Heart right ventricle (tissue), 16 donors: Measurements from ENCODE around the gene MUC3A. TPM values are rescaled to one million over a fixed set of nuclear protein-coding genes. Genes with fewer than 3 reads are reported as not detected.

Experiments
- ATAC-seq, 8 donors: fragments of 200-7000 bp; cut with Tn5 transposase; one replicate each; pipeline ENCODE4 v1.9.1; 2020; ENCODE audit warnings: mild to moderate bottlenecking in 8 of 8, moderate library complexity in 8 of 8, moderate number of reproducible peaks in 1 of 8
- DNase-seq, 2 donors: peaks; one replicate each; pipeline ENCODE4 v3.0.0-alpha.2; 2020
- H3K27ac ChIP-seq, 10 donors: fragments of 200-600 bp; sonication (generic) in 2 of 10; one replicate each; pipeline versions ENCODE4 v1.5.0 to v1.8.0; 2020 to 2022; ENCODE audit warnings: mild to moderate bottlenecking in 3 of 10
- H3K27me3 ChIP-seq, 7 donors: fragments of 200-600 bp; one replicate each; pipeline ENCODE4 v1.8.0; 2021 to 2022; ENCODE audit warnings: mild to moderate bottlenecking in 2 of 7
- H3K36me3 ChIP-seq, 9 donors: fragments of 200-600 bp; sonication (generic) in 1 of 9; one replicate each; pipeline versions ENCODE4 v1.5.0 to v1.8.0; 2020 to 2022; ENCODE audit warnings: mild to moderate bottlenecking in 2 of 9
- H3K4me1 ChIP-seq, 9 donors: fragments of 200-600 bp; sonication (generic) in 1 of 9; one replicate each; pipeline versions ENCODE4 v1.5.0 to v1.8.0; 2020 to 2022; ENCODE audit warnings: mild to moderate bottlenecking in 4 of 9
- H3K4me3 ChIP-seq, 10 donors: fragments of 200-600 bp; sonication (generic) in 2 of 10; one replicate each; pipeline versions ENCODE4 v1.5.0 to v1.8.0; 2020 to 2022; ENCODE audit warnings: mild to moderate bottlenecking in 7 of 10, moderate library complexity in 2 of 10
- H3K9me3 ChIP-seq, 11 donors: fragments of 200-600 bp in 10 of 11; sonication (generic) in 2 of 11; one replicate each; pipeline versions ENCODE4 v1.5.0 to v1.8.0; 2013 to 2022; ENCODE audit warnings: mild to moderate bottlenecking in 2 of 11, control low read depth in 1 of 11, moderate library complexity in 1 of 11
- CTCF ChIP-seq, 9 donors: fragments of 200-600 bp; sonication (generic) in 2 of 9; IDR thresholded peaks; one replicate each; pipeline versions ENCODE4 v1.5.0 to v1.8.0; 2021 to 2022; ENCODE audit warnings: antibody characterized with exemption in 9 of 9, mild to moderate bottlenecking in 5 of 9, moderate library complexity in 1 of 9
- WGBS, 2 donors: extraction: QIAGEN DNeasy Blood & Tissue Kit; methylation state at CpG; one replicate each; pipeline ENCODE4 v1.1.7; 2013; ENCODE audit warnings: inconsistent platforms in 1 of 2; 5-methylcytosine and 5-hydroxymethylcytosine counted together
- intact Hi-C, 10 donors: fragments of 100-400 bp; cut with DNase I; formaldehyde crosslinking; loops; one replicate each; pipeline versions ENCODE4 v1.11.1 to v1.14.2; 2022
- polyA plus RNA-seq, 2 donors: library from polyadenylated mRNA; stranded (reverse); fragments of 200-250 nt; gene quantifications; one replicate each; pipeline ENCODE4 v1.2.3, GENCODE V29; 2013
- total RNA-seq, 10 donors: library from RNA; stranded (reverse); fragmentation: NEBNext Ultra II Directional in 3 of 10; extraction: Animal tissue kit (Norgen Biotek cat#: 25700) in 3 of 10; gene quantifications; one replicate each; pipeline versions ENCODE4 v1.2.1 to v1.2.4, GENCODE V29; 2021 to 2023
- donor health status: Arrhythmogenic right ventricular cardiomyopathy.
- donor health status: ischemic (EF 13 %, LVEDD 7.1; RV severe dilation, severe dysfunction).
- donor health status: healthy with polysubstance abuse.
- donor health status: DM: no; HTN: yes; CAD: no.
- donor health status: DM: no; HTN: no; CAD: no.
- donor health status: ischemic (EF 25% LVEDD 6.9; RV normal size, moderate dysfunction).
- donor health status: ischemic (EF 25% LVEDD 5.7; RV mildly dilated, moderate dysfunction).
- donor health status: healthy.
- donor health status: DM: yes; HTN: yes; CAD: no.
- donor health status: Ischemic cardiomyopathy.
- donor health status: ischemic (EF 35%, LVEDD 5.7; RV mildly dilated, moderate dysfunction).
- donor health status: nonischemic (EF 11% LVEDD 7.7; RV severe dilation, severe dysfunction).
- donor health status: DM: yes; HTN: yes; CAD: no.
- donor health status: PGD.
- donor health status: ischemic (EF 29% LVEDD 5.4; RV normal size, mild dysfunction).
- donor health status: nonischemic (EF 23%, LVEDD 6.1; RV moderate dilation, normal function).

Gene MUC3A
- total and polyA plus RNA-seq, 12 donors, result 0.23 to 3.5 (median 0.75) TPM

- no peak for TF ChIP-seq CTCF (IDR thresholded peaks at IDR 0.05)
- Histone ChIP-seq H3K4me1 (peaks cover 0 to 12% (median 5%) of the 10 kb centered on the region in 9 donors), H3K9me3 (no peaks in the 10 kb centered on the region), H3K27ac (no peak overlapping the region), H3K36me3 (no peaks in the 10 kb centered on the region), H3K27me3 (peaks cover 0 to 35% (median 19%) of the 10 kb centered on the region in 7 donors), H3K4me3 (no peak overlapping the region)
- intact Hi-C loops, result no loop called here
- ATAC-seq (no peak), DNase-seq (no peak)
- 75 to 76% methylated on average over 8 of the region's 8 CpGs for WGBS, 2 donors
Measured at GRCh38 chr7:101015626-101016025, 66.3 kb downstream of the MUC3A start.

GRCh38 chr7:101017064-101017777 is 67.9 kb downstream of the MUC3A start:
- no peaks in the 10 kb centered on the region for H3K36me3 ChIP-seq
- DNase-seq (peak; percentile 68 to 82), ATAC-seq (peak; percentile 88 to 96 (median 92))
- WGBS, 2 donors, result 1 to 2% methylated on average over 29 of the region's 29 CpGs
- peak overlapping the region in 9 of 10 donors; percentile 28 to 57 (median 47) for H3K4me3 ChIP-seq
- intact Hi-C loops, result no loop called here
- H3K4me1 ChIP-seq, result peaks cover 0 to 12% (median 5%) of the 10 kb centered on the region in 9 donors
- H3K27me3 ChIP-seq, result peaks cover 0 to 39% (median 20%) of the 10 kb centered on the region in 7 donors
- H3K27ac ChIP-seq, result peak overlapping the region in 9 of 10 donors; percentile 54 to 89 (median 77)
- no peak for TF ChIP-seq CTCF (IDR thresholded peaks at IDR 0.05)
- no peaks in the 10 kb centered on the region for H3K9me3 ChIP-seq

Other genes starting within 250 kb of the MUC3A start
- 10 to 100 TPM; 23.2 to 34.9 (median 25.3) TPM for gene POP7, start 243.4 kb upstream of the MUC3A start, total RNA-seq
- gene POP7, start 243.4 kb upstream of the MUC3A start, polyA plus RNA-seq, result 10 to 100 TPM; 35.5 to 71.5 TPM
- under 1 TPM in 1 of 10 donors, not detected in 9; 0.23 TPM for gene EPO, start 229.1 kb upstream of the MUC3A start, total RNA-seq
- gene EPO, start 229.1 kb upstream of the MUC3A start, polyA plus RNA-seq, result not detected
- gene ZAN, start 215.9 kb upstream of the MUC3A start, total RNA-seq, result not detected
- gene ZAN, start 215.9 kb upstream of the MUC3A start, polyA plus RNA-seq, result not detected
- 10 to 100 TPM; 13.8 to 41.6 (median 21.0) TPM for gene EPHB4, start 122.0 kb upstream of the MUC3A start, total RNA-seq
- 10 to 100 TPM; 14.4 to 27.6 TPM for gene EPHB4, start 122.0 kb upstream of the MUC3A start, polyA plus RNA-seq
- gene SLC12A9, start 96.8 kb upstream of the MUC3A start, total RNA-seq, result 10 to 100 TPM in 1 of 10 donors, 1 to 10 TPM in 9; 4.8 to 15.7 (median 6.9) TPM
- gene SLC12A9, start 96.8 kb upstream of the MUC3A start, polyA plus RNA-seq, result 10 to 100 TPM; 10.2 to 14.0 TPM
- 10 to 100 TPM; 13.0 to 23.7 (median 17.7) TPM for gene TRIP6, start 82.1 kb upstream of the MUC3A start, total RNA-seq
- 10 to 100 TPM; 15.4 to 26.3 TPM for gene TRIP6, start 82.1 kb upstream of the MUC3A start, polyA plus RNA-seq
- gene SRRT, start 74.4 kb upstream of the MUC3A start, total RNA-seq, result 10 to 100 TPM; 38.4 to 69.5 (median 49.6) TPM
- 10 to 100 TPM; 47.6 to 67.6 TPM for gene SRRT, start 74.4 kb upstream of the MUC3A start, polyA plus RNA-seq
- 1 to 10 TPM in 9 of 10 donors, under 1 TPM in 1; 0.99 to 3.3 (median 1.7) TPM for gene UFSP1, start 59.8 kb upstream of the MUC3A start, total RNA-seq
- gene UFSP1, start 59.8 kb upstream of the MUC3A start, polyA plus RNA-seq, result 1 to 10 TPM; 3.1 to 3.4 TPM
- gene ACHE, start 53.6 kb upstream of the MUC3A start, total RNA-seq, result 1 to 10 TPM in 2 of 10 donors, under 1 TPM in 8; 0.27 to 1.1 (median 0.71) TPM
- gene ACHE, start 53.6 kb upstream of the MUC3A start, polyA plus RNA-seq, result under 1 TPM; 0.80 to 0.94 TPM
- gene MUC12, start 20.0 kb downstream of the MUC3A start, total RNA-seq, result not detected
- gene MUC12, start 20.0 kb downstream of the MUC3A start, polyA plus RNA-seq, result under 1 TPM in 1 of 2 donors, not detected in 1; 0.49 TPM
- not detected for gene MUC17, start 70.5 kb downstream of the MUC3A start, total RNA-seq
- gene MUC17, start 70.5 kb downstream of the MUC3A start, polyA plus RNA-seq, result not detected
- 10 to 100 TPM; 12.8 to 28.4 (median 16.7) TPM for gene TRIM56, start 135.9 kb downstream of the MUC3A start, total RNA-seq
- 10 to 100 TPM in 1 of 2 donors, 1 to 10 TPM in 1; 5.8 to 12.9 TPM for gene TRIM56, start 135.9 kb downstream of the MUC3A start, polyA plus RNA-seq
- gene SERPINE1, start 177.6 kb downstream of the MUC3A start, total RNA-seq, result 10 to 100 TPM in 3 of 10 donors, 1 to 10 TPM in 7; 1.2 to 67.8 (median 4.6) TPM
- 100 to 1,000 TPM in 1 of 2 donors, 1 to 10 TPM in 1; 2.1 to 269 TPM for gene SERPINE1, start 177.6 kb downstream of the MUC3A start, polyA plus RNA-seq
- 10 to 100 TPM in 7 of 10 donors, 1 to 10 TPM in 3; 7.8 to 15.2 (median 11.2) TPM for gene AP1S1, start 204.9 kb downstream of the MUC3A start, total RNA-seq
- 10 to 100 TPM; 16.1 to 33.1 TPM for gene AP1S1, start 204.9 kb downstream of the MUC3A start, polyA plus RNA-seq
- not detected for gene VGF, start 216.0 kb downstream of the MUC3A start, total RNA-seq
- gene VGF, start 216.0 kb downstream of the MUC3A start, polyA plus RNA-seq, result under 1 TPM in 1 of 2 donors, not detected in 1; 0.17 TPM
- gene NAT16, start 230.8 kb downstream of the MUC3A start, total RNA-seq, result not detected
- not detected for gene NAT16, start 230.8 kb downstream of the MUC3A start, polyA plus RNA-seq